Muscle of leg (tissue), 11 donors: Measurements from ENCODE around the gene PPP1R12B. TPM values are rescaled to one million over a fixed set of nuclear protein-coding genes. Genes with fewer than 3 reads are reported as not detected.
"Not testable (repeated sequence)": the region's sequence is repeated elsewhere in the genome, so short reads cannot be mapped to it uniquely, and the experiment has no call there.

Source experiments
- DNase-seq: peaks from one replicate; pipeline ENCODE4 v3.0.0; 2013
- H3K27ac ChIP-seq: one replicate; pipeline ENCODE4 v1.5.1; 2013; ENCODE audit warnings: mild to moderate bottlenecking, low read length, control low read depth
- H3K27me3 ChIP-seq: one replicate; pipeline ENCODE4 v1.6.1; 2013; ENCODE audit warnings: low read length; ENCODE audit not compliant: control insufficient read depth, insufficient read depth
- H3K36me3 ChIP-seq: one replicate; pipeline ENCODE4 v1.6.1; 2013; ENCODE audit warnings: low read length; ENCODE audit not compliant: control insufficient read depth, insufficient read depth
- H3K4me1 ChIP-seq: one replicate; pipeline ENCODE4 v1.6.1; 2013; ENCODE audit warnings: low read length; ENCODE audit not compliant: control insufficient read depth, insufficient read depth
- H3K4me3 ChIP-seq: one replicate; pipeline ENCODE4 v1.5.1; 2013; ENCODE audit warnings: low read length, control low read depth
- H3K9me3 ChIP-seq: replicated peaks from 2 replicates; pipeline ENCODE4 v1.6.1; 2013; ENCODE audit warnings: low read depth, low read length; ENCODE audit not compliant: control insufficient read depth
- WGBS: methylation state at CpG from one replicate; pipeline ENCODE4 v1.1.5; 2013; ENCODE audit warnings: missing lambda C conversion rate; ENCODE audit not compliant: insufficient coverage; 5-methylcytosine and 5-hydroxymethylcytosine counted together
- polyA plus RNA-seq, 8 donors: library from polyadenylated mRNA; unstranded; fragments of 120-200 nt; gene quantifications; one replicate each; pipeline versions ENCODE4 v1.2.1 to v1.2.3, GENCODE V29; 2013; ENCODE audit warnings: inconsistent platforms in 1 of 8, low replicate concordance in 1 of 8; ENCODE audit not compliant: insufficient read length in 8 of 8, insufficient read depth in 1 of 8
- total RNA-seq: library from RNA; stranded (reverse); fragments of 120-200 nt; gene quantifications from one replicate; pipeline ENCODE4 v1.2.4, GENCODE V29; 2013

PPP1R12B gene
- total and polyA plus RNA-seq, 9 donors: 49.8 to 81.8 (median 71.6) TPM

DNA sequence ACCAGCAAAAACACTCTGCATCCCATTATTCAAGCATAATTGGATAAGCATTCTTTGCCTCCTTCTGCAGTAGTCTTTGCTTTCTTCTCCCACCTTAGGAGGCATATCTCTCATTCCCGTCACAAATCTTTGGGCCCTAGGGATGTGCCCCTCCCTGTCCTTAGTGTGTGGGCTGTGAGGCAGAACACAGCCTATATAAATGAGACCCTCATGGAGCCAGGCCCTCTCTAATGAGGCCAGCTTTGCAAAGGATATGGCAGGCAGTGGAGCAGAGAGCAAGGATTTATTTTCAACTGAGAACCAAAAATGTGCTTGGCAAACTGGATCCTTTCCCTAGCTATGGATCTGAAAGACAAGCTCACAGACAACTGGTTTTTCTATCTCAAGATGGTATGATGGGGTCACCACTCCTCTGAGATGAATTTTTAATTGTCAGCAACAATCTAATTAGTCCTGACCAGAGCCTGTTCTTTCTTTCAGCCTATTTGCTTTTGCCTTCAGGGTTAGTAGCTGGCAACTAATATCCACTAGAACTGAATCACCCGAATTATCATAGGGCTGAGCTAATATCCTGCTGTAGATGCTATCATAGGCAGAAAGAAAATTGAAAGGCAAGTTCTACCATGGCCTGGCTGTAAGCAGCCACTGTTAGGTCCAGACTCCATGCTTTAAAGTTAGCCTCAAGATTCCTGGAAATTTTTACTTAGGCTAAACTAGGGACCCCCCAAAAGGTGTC, 227.6 kb downstream of the PPP1R12B start:
- H3K36me3 ChIP-seq: peaks cover 37% of the 10 kb centered on the region
- no peak overlapping the region for H3K27ac ChIP-seq
- DNase-seq: no peak
- peaks cover 50% of the 10 kb centered on the region for H3K4me1 ChIP-seq
- no peaks in the 10 kb centered on the region for H3K9me3 ChIP-seq
- no peaks in the 10 kb centered on the region for H3K27me3 ChIP-seq
- no peak overlapping the region for H3K4me3 ChIP-seq
- WGBS: 80% methylated on average over 1 of the region's 2 CpGs

DNA sequence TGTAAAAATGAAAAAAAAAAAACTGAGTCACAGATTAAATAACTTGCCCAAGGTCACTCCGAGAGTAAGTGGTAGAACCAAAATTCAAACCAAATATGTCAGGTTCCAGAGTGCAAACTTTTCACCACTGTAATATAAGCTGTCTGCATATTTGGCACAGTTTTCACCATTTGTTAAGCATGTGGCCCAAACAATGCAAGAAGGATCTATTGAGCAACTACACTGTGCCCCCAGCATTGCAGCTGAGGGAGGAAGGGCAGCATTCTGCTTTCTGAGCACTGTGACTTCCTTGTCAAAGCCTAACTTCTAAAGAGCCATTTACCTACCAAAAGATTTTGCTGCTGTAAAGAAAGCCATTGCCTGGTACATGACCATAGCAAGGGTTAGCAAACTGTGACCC, 228.3 kb downstream of the PPP1R12B start:
- Histone ChIP-seq H3K4me3 (no peak overlapping the region), H3K27me3 (no peaks in the 10 kb centered on the region), H3K27ac (no peak overlapping the region), H3K9me3 (no peaks in the 10 kb centered on the region), H3K4me1 (peaks cover 51% of the 10 kb centered on the region), H3K36me3 (peaks cover 43% of the 10 kb centered on the region)
- DNase-seq: peak; percentile 64
- whole genome bisulfite sequencing: no CpG with 5 or more reads among the region's 1 CpG

DNA sequence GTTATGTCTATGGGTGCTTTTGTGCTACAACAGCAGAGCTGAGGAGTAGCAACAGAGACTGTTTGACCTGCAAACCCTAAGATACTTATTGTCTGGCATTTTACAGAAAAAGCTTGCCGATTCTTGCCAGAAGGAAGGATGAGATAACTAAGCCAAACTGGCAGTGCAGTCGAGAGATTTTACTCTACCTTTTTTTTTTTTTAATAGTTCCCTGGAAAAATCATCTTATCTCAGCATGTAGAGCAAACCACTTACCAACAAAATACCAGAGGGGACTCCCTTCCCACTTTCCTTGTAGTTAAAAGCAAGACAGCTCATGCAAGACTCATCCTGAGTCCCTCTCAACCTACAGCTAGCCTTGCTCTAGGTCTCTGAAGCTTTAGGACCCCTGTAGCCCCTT, 228.9 kb downstream of the PPP1R12B start:
- H3K9me3 ChIP-seq: no peaks in the 10 kb centered on the region
- H3K4me1 ChIP-seq: peaks cover 51% of the 10 kb centered on the region
- WGBS: 0% methylated on average over 1 of the region's 2 CpGs
- peak overlapping the region; percentile 62 for H3K27ac ChIP-seq
- H3K4me3 ChIP-seq: no peak overlapping the region
- peaks cover 45% of the 10 kb centered on the region for H3K36me3 ChIP-seq
- peak; percentile 56 for DNase-seq
- H3K27me3 ChIP-seq: no peaks in the 10 kb centered on the region

DNA sequence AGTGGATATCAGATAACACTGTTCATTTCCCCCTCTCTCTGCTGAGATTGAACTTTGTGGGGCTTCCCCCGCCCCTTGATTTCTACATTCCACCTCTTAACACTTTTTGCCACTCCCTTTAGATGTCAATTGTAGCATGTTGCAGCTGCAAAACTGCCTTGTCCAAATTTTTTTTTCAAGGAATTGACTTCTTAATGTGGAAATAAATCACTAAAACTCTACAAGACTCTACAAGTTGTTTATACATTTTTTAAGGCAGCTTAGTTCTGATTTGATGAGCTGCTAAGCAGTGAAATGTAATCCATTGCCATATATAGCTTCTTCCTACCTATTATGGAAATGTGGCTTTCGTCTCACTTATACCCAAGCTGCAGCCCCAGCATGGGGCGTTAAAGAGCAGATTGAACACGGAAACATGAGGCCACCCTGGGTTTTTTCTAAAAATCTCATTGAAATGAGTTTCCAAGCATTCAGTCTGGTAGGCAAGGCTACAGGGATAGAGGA, 229.6 kb downstream of the PPP1R12B start:
- H3K27me3 ChIP-seq: no peaks in the 10 kb centered on the region
- DNase-seq: peak; percentile 86
- H3K36me3 ChIP-seq: peaks cover 38% of the 10 kb centered on the region
- peak overlapping the region; percentile 62 for H3K27ac ChIP-seq
- H3K4me3 ChIP-seq: no peak overlapping the region
- peaks cover 51% of the 10 kb centered on the region for H3K4me1 ChIP-seq
- 14% methylated on average over 2 of the region's 4 CpGs for WGBS
- no peaks in the 10 kb centered on the region for H3K9me3 ChIP-seq

DNA sequence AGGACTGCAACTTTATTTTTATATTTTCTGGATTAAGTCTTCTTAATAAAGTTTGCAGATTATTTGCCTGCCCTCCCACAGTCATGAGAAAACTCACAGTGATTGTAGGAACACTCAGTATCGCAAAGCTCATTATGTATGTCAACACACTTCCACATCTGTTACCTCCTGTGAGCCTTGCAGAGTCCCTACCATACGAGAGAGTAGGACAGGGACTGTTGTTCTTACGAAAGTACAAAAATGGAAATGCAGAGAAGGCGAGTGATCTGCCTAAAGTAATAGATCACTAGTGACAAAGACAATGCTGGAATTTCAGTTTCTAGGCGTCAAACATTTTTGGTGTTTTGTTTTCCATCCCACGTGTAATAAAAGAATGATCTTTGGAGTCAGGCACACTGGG, 230.1 kb downstream of the PPP1R12B start:
- peaks cover 37% of the 10 kb centered on the region for H3K36me3 ChIP-seq
- H3K27me3 ChIP-seq: no peaks in the 10 kb centered on the region
- H3K4me3 ChIP-seq: no peak overlapping the region
- H3K4me1 ChIP-seq: peaks cover 51% of the 10 kb centered on the region
- H3K27ac ChIP-seq: peak overlapping the region; percentile 62
- DNase-seq: peak; percentile 72
- no peaks in the 10 kb centered on the region for H3K9me3 ChIP-seq
- 35% methylated on average over 2 of the region's 6 CpGs for WGBS

DNA sequence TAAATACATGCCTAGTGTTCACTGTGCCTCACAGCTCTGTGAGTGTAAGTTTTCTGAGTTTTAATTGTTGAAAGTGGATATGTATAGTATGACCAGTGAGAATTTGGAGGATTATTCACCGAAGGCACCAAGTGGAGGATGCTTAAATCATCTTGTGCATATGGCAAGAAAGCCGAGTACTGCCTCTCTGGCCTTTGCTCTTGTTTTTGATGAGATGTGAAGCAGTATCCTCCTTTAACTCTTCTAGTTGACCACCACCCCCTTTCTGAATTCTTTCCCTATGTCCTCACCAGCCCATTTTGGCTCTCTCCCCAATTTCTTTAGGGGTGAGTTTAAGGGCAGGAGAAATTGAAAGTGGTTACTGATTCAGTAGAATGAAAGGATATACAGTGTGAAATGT, 231.3 kb downstream of the PPP1R12B start:
- H3K9me3 ChIP-seq: no peaks in the 10 kb centered on the region
- no peaks in the 10 kb centered on the region for H3K27me3 ChIP-seq
- peaks cover 51% of the 10 kb centered on the region for H3K4me1 ChIP-seq
- peak; percentile 91 for DNase-seq
- H3K4me3 ChIP-seq: no peak overlapping the region
- WGBS: no CpG with 5 or more reads among the region's 2 CpGs
- peaks cover 42% of the 10 kb centered on the region for H3K36me3 ChIP-seq
- peak overlapping the region; percentile 62 for H3K27ac ChIP-seq

DNA sequence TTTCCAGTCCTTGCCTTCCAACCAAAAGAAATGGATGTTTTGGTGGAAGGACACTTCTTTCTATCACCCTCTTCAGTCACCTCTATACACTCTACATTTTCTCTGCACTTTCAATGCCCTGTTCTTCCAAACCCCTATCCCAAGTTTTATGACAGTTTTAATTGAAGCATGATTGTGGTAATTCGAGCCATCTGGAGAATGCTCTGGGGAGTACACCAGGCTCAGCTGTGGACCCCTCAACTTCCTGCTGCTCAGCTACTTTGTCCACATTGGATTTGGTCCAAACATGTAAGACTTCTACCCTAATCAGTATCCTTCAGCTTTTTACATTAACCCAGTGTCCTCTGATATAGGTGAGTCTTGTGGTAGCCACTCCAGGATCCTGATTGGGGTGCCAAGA, 232.1 kb downstream of the PPP1R12B start:
- H3K36me3 ChIP-seq: peaks cover 35% of the 10 kb centered on the region
- H3K9me3 ChIP-seq: no peaks in the 10 kb centered on the region
- peaks cover 51% of the 10 kb centered on the region for H3K4me1 ChIP-seq
- peak overlapping the region; percentile 62 for H3K27ac ChIP-seq
- no peak overlapping the region for H3K4me3 ChIP-seq
- WGBS: no CpG with 5 or more reads among the region's 1 CpG
- peak; percentile 55 for DNase-seq
- H3K27me3 ChIP-seq: no peaks in the 10 kb centered on the region

DNA sequence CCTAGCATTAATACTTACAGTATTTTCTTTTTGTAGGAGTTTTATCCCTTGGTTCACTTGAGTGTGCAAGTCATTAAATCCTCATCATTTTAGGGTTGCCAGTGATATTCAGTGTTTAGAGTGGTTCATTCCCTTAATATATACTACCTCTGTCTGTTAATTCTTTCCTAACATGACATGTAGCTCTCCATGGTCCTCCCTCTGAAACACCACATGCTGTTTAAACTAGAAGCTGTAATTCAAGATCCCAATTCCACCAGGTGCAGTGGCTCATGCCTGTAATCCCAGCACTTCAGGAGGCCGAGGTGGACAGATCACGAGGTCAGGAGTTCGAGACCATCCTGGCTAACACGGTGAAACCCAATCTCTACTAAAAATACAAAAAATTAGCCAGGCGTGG, 233.9 kb downstream of the PPP1R12B start:
- H3K4me3 ChIP-seq, H3K9me3 ChIP-seq, H3K27ac ChIP-seq, H3K27me3 ChIP-seq, DNase-seq: not testable (repeated sequence)
- 11% methylated on average over 1 of the region's 5 CpGs for WGBS
- Histone ChIP-seq H3K36me3 (peaks cover 30% of the 10 kb centered on the region), H3K4me1 (peaks cover 53% of the 10 kb centered on the region)

DNA sequence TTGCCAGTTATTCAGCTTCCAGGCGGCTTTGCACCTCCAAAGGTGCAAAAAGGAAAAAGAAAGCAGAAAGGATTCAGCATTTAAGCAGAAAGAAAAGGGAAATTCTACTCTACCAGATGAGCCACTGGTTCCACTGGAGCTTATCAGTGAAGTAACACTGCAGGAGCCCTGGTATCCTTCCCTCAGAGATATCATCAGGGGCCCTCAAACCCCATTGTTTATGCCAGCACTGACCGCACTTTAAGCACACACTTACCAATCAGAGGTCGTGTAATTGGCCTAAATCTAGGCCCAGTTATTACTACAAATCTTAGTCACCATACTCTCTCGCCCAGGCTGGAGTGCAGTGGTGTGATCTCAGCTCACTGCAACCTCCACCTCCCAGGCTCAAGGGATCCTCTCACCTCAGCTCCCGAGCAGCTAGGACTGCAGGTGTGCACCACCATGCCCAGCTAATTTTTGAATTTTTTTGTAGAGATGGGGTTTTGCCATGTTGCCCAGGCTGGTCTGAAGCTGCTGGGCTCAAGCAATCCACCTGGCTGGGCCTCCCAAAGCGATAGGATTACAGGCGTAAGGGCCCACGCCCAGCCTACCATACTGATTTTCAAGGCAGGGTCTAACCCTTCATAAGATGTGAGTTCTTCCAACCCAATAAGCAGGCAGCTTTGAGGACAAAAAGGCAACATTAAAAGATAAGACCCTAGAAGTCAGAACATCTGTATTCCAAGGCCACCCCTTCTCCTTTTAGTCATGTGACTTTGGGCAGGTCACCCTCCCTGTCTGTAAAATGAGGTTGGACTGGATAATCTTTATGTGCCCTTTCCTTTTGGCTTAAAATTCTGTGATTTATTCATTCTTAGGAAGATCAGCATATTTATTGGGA, 236.4 kb downstream of the PPP1R12B start:
- whole genome bisulfite sequencing: 80% methylated on average over 7 of the region's 8 CpGs
- H3K27ac ChIP-seq: no peak overlapping the region
- no peak overlapping the region for H3K4me3 ChIP-seq
- no peaks in the 10 kb centered on the region for H3K9me3 ChIP-seq
- no peak for DNase-seq
- H3K36me3 ChIP-seq: peaks cover 30% of the 10 kb centered on the region
- H3K4me1 ChIP-seq: peaks cover 53% of the 10 kb centered on the region
- no peaks in the 10 kb centered on the region for H3K27me3 ChIP-seq

DNA sequence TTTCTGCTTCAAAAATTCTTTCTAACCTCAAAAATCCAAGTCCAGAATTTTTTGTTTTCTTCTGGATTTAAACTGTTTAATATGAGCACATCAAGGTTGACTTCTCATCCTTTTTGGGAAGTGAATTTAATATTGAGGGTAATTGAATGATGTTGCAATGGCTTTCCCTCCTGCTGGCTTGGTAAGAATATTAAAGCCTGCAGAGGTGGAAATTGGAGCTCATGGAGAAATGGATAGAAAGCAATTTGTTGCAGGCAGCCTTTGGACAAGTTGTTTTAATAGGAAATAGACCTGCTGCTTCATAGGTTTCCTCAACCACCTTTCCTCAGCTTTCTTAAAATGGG, 237.1 kb downstream of the PPP1R12B start:
- H3K4me1 ChIP-seq: peaks cover 53% of the 10 kb centered on the region
- no peaks in the 10 kb centered on the region for H3K9me3 ChIP-seq

More for the DNA sequence above, 237.1 kb downstream of the PPP1R12B start:
- Histone ChIP-seq H3K4me3 (no peak overlapping the region), H3K27ac (no peak overlapping the region), H3K36me3 (peaks cover 25% of the 10 kb centered on the region), H3K27me3 (no peaks in the 10 kb centered on the region)
- no peak for DNase-seq
